ENCODE results near the gene PCLO. TPM values are rescaled to one million over a fixed set of nuclear protein-coding genes. Genes with fewer than 3 reads are reported as not detected.

The PCLO gene, protein sequence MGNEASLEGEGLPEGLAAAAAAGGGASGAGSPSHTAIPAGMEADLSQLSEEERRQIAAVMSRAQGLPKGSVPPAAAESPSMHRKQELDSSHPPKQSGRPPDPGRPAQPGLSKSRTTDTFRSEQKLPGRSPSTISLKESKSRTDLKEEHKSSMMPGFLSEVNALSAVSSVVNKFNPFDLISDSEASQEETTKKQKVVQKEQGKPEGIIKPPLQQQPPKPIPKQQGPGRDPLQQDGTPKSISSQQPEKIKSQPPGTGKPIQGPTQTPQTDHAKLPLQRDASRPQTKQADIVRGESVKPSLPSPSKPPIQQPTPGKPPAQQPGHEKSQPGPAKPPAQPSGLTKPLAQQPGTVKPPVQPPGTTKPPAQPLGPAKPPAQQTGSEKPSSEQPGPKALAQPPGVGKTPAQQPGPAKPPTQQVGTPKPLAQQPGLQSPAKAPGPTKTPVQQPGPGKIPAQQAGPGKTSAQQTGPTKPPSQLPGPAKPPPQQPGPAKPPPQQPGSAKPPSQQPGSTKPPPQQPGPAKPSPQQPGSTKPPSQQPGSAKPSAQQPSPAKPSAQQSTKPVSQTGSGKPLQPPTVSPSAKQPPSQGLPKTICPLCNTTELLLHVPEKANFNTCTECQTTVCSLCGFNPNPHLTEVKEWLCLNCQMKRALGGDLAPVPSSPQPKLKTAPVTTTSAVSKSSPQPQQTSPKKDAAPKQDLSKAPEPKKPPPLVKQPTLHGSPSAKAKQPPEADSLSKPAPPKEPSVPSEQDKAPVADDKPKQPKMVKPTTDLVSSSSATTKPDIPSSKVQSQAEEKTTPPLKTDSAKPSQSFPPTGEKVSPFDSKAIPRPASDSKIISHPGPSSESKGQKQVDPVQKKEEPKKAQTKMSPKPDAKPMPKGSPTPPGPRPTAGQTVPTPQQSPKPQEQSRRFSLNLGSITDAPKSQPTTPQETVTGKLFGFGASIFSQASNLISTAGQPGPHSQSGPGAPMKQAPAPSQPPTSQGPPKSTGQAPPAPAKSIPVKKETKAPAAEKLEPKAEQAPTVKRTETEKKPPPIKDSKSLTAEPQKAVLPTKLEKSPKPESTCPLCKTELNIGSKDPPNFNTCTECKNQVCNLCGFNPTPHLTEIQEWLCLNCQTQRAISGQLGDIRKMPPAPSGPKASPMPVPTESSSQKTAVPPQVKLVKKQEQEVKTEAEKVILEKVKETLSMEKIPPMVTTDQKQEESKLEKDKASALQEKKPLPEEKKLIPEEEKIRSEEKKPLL (N-terminal part only)
- 2.3 TPM for total RNA-seq
- 0.75 TPM for polyA plus RNA-seq
- long read RNA-seq, donor 1 = 0 reads
- long read RNA-seq, donor 2 = 0 reads
- long read RNA-seq, donor 3 = 0 reads
- long read RNA-seq, donor 4 = 0 reads
- long read RNA-seq, donor 5 = 0 reads
- long read RNA-seq, donor 6 = 0 reads
- long read RNA-seq, donor 7, partial matches to known transcripts = 0 of 1 reads
- long read RNA-seq, donor 7, other reads (novel, unspliced or antisense) = 0 of 1 reads
- long read RNA-seq, donor 8, partial matches to known transcripts = 0 of 1 reads
- long read RNA-seq, donor 8, other reads (novel, unspliced or antisense) = 0 of 1 reads
- long read RNA-seq, donor 9 = 0 reads
- long read RNA-seq, donor 10 = 0 reads

DNA sequence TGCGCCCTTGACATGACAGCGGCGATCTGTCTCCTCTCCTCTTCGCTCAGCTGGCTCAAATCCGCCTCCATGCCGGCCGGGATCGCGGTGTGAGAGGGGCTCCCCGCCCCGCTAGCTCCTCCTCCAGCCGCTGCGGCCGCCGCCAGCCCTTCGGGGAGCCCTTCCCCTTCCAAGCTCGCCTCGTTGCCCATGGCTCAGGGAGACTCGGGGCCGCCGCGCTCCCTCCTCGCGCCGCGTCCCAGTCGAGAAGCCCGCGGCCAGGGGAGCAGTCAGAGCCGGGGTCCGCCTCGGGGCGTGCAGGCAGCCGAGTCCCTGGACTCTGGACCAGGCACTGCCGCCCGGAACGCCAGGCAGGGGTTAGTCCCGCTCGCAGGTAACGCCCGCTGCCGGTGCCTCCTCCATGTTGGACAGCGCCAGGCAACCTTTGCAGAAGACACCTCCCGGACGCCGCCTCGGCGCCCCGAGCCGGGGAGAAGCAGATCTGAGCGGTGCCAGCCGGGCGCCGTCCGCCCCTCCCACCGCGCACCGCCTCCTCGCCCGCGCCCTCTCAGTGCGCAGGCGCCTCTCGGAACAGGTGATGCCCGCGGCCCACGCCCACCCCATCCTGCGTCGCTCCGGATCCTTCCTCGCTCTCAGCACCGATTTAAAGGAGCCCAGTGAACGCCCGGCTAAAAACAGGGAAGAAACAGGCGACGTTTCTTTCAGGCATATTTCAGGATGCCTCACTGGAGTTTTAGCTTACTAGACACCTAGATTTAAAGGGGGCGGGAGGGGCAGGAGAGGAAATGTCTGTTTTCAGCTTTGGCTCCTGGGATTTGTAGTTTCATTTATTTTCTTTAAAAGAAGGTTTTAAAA, at the start of gene PCLO:
TSS of gene PCLO (minus strand) at position 483 of the 855 bp plus-strand sequence. CDS start at position 191, 292 bp downstream.
- peak; percentile 11 to 78 (median 53) for DNase-seq (ENCODE audit: low read depth in 6 of 9, low spot score in 9 of 9)
- Histone ChIP-seq H3K9me3 (ENCODE audit: control insufficient read depth in 2 of 2, insufficient read depth in 1 of 2, low read length in 1 of 2) (no peaks in the 10 kb centered on the region), H3K4me3 (ENCODE audit: low read length in 2 of 2) (peak within 1 kb of the TSS; percentile 26 to 46), H3K4me1 (ENCODE audit: control insufficient read depth in 2 of 2, insufficient read depth in 2 of 2, low read length in 2 of 2) (peaks cover 3 to 7% of the 10 kb centered on the region in 2 donors), H3K27me3 (ENCODE audit: control insufficient read depth in 2 of 2, insufficient read depth in 1 of 2, low read length in 1 of 2) (peaks cover 2 to 16% of the 10 kb centered on the region in 2 donors), H3K36me3 (ENCODE audit: control insufficient read depth in 2 of 2, insufficient read depth in 2 of 2, low read length in 1 of 2) (no peaks in the 10 kb centered on the region), H3K27ac (ENCODE audit: low read depth in 1 of 2, low read length in 1 of 2) (no peak within 1 kb of the TSS)
- WGBS = under 1% methylated on average over 77 of the region's 77 CpGs

- Histone ChIP-seq H3K4me1 (ENCODE audit: control insufficient read depth in 2 of 2, insufficient read depth in 2 of 2, low read length in 2 of 2) (no peaks in the 10 kb centered on the region), H3K27ac (ENCODE audit: low read depth in 1 of 2, low read length in 1 of 2) (no peak overlapping the region), H3K9me3 (ENCODE audit: control insufficient read depth in 2 of 2, insufficient read depth in 1 of 2, low read length in 1 of 2) (no peaks in the 10 kb centered on the region), H3K27me3 (ENCODE audit: control insufficient read depth in 2 of 2, insufficient read depth in 1 of 2, low read length in 1 of 2) (no peaks in the 10 kb centered on the region), H3K4me3 (ENCODE audit: low read length in 2 of 2) (no peak overlapping the region), H3K36me3 (ENCODE audit: control insufficient read depth in 2 of 2, insufficient read depth in 2 of 2, low read length in 1 of 2) (no peaks in the 10 kb centered on the region)
- 92% methylated on average over 1 of the region's 1 CpG for WGBS
- DNase-seq (ENCODE audit: low read depth in 6 of 9, low spot score in 9 of 9) = no peak
Observed at GRCh38 chr7:83211685-83212084, 49.0 kb upstream of the PCLO start.

- H3K9me3 ChIP-seq (ENCODE audit: control insufficient read depth in 2 of 2, insufficient read depth in 1 of 2, low read length in 1 of 2) = no peaks in the 10 kb centered on the region
- H3K4me1 ChIP-seq (ENCODE audit: control insufficient read depth in 2 of 2, insufficient read depth in 2 of 2, low read length in 2 of 2) = no peaks in the 10 kb centered on the region
- H3K27ac ChIP-seq (ENCODE audit: low read depth in 1 of 2, low read length in 1 of 2) = no peak overlapping the region
- no peak overlapping the region for H3K4me3 ChIP-seq (ENCODE audit: low read length in 2 of 2)
- no peaks in the 10 kb centered on the region for H3K36me3 ChIP-seq (ENCODE audit: control insufficient read depth in 2 of 2, insufficient read depth in 2 of 2, low read length in 1 of 2)
- 86% methylated on average over 3 of the region's 3 CpGs for WGBS
- no peaks in the 10 kb centered on the region for H3K27me3 ChIP-seq (ENCODE audit: control insufficient read depth in 2 of 2, insufficient read depth in 1 of 2, low read length in 1 of 2)
- no peak for DNase-seq (ENCODE audit: low read depth in 6 of 9, low spot score in 9 of 9)
Observed at GRCh38 chr7:83210479-83210878, 47.8 kb upstream of the PCLO start.

GRCh38 chr7:83204715-83205114, 42.0 kb upstream of the PCLO start:
- H3K4me3 ChIP-seq (ENCODE audit: low read length in 2 of 2) = no peak overlapping the region
- no peaks in the 10 kb centered on the region for H3K9me3 ChIP-seq (ENCODE audit: control insufficient read depth in 2 of 2, insufficient read depth in 1 of 2, low read length in 1 of 2)
- no peaks in the 10 kb centered on the region for H3K4me1 ChIP-seq (ENCODE audit: control insufficient read depth in 2 of 2, insufficient read depth in 2 of 2, low read length in 2 of 2)
- no peak for DNase-seq (ENCODE audit: low read depth in 6 of 9, low spot score in 9 of 9)
- H3K36me3 ChIP-seq (ENCODE audit: control insufficient read depth in 2 of 2, insufficient read depth in 2 of 2, low read length in 1 of 2) = no peaks in the 10 kb centered on the region
- 95% methylated on average over 2 of the region's 2 CpGs for WGBS
- H3K27me3 ChIP-seq (ENCODE audit: control insufficient read depth in 2 of 2, insufficient read depth in 1 of 2, low read length in 1 of 2) = no peaks in the 10 kb centered on the region
- H3K27ac ChIP-seq (ENCODE audit: low read depth in 1 of 2, low read length in 1 of 2) = no peak overlapping the region

DNA sequence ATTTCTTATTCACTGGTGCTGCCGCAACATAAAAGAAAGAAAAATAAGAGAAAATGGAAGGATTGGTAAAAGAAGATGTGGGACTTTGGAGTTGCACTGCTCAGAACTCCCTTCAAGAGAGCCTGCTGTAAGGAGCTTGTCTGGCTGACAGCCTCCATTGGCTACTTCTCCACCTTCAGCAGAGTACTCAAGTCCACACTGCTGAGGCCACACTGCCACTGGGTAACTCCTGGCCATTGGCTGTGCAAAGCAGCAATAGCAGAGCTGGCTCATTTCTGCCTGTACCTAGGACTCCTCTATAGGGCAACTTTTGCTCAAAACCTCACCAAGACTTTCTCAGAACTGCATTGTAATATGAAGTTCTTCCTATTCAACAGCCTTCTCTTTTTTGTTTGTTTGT, 38.7 kb upstream of the PCLO start:
- Histone ChIP-seq H3K27ac (ENCODE audit: low read depth in 1 of 2, low read length in 1 of 2) (no peak overlapping the region), H3K27me3 (ENCODE audit: control insufficient read depth in 2 of 2, insufficient read depth in 1 of 2, low read length in 1 of 2) (no peaks in the 10 kb centered on the region), H3K4me1 (ENCODE audit: control insufficient read depth in 2 of 2, insufficient read depth in 2 of 2, low read length in 2 of 2) (no peaks in the 10 kb centered on the region), H3K4me3 (ENCODE audit: low read length in 2 of 2) (no peak overlapping the region), H3K9me3 (ENCODE audit: control insufficient read depth in 2 of 2, insufficient read depth in 1 of 2, low read length in 1 of 2) (no peaks in the 10 kb centered on the region), H3K36me3 (ENCODE audit: control insufficient read depth in 2 of 2, insufficient read depth in 2 of 2, low read length in 1 of 2) (no peaks in the 10 kb centered on the region)
- WGBS = 98% methylated on average over 1 of the region's 1 CpG
- no peak for DNase-seq (ENCODE audit: low read depth in 6 of 9, low spot score in 9 of 9)

DNA sequence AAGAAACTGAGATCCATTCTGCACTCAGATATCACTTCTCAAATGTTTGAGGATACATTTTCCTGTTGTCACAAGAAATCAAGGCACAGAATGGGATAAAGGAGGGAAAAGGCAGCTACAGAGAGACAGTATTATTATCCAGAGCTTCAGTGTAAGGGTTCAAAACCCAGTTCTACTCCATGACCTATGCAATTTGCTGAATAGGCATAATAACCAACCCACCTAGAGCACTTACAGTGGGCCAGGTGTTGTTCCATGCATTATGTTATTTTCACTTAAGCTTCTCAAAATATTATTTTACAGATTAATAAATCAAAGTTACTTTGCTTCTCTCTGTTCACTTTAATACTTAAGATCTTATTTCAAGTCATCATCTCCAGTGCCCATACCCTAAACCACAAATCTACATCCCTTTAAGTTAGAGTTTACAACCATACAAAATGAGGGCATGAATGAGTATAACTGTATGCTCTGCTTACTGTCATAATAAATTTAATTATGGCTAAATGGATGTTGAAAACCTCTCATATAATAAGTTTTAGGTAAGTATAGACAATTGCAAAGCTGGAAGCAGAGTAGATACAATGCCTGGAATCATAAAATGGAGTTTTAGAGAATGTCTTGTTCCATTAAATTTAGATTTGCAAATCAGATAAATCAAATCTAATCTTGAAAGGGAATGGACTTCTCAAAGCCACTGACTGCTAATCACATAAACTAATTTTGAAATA, 28.1 kb upstream of the PCLO start:
- H3K9me3 ChIP-seq (ENCODE audit: control insufficient read depth in 2 of 2, insufficient read depth in 1 of 2, low read length in 1 of 2) = no peaks in the 10 kb centered on the region
- DNase-seq (ENCODE audit: low read depth in 6 of 9, low spot score in 9 of 9) = no peak
- no peak overlapping the region for H3K27ac ChIP-seq (ENCODE audit: low read depth in 1 of 2, low read length in 1 of 2)
- H3K36me3 ChIP-seq (ENCODE audit: control insufficient read depth in 2 of 2, insufficient read depth in 2 of 2, low read length in 1 of 2) = no peaks in the 10 kb centered on the region
- no peaks in the 10 kb centered on the region for H3K4me1 ChIP-seq (ENCODE audit: control insufficient read depth in 2 of 2, insufficient read depth in 2 of 2, low read length in 2 of 2)
- H3K27me3 ChIP-seq (ENCODE audit: control insufficient read depth in 2 of 2, insufficient read depth in 1 of 2, low read length in 1 of 2) = no peaks in the 10 kb centered on the region
- no peak overlapping the region for H3K4me3 ChIP-seq (ENCODE audit: low read length in 2 of 2)

DNA sequence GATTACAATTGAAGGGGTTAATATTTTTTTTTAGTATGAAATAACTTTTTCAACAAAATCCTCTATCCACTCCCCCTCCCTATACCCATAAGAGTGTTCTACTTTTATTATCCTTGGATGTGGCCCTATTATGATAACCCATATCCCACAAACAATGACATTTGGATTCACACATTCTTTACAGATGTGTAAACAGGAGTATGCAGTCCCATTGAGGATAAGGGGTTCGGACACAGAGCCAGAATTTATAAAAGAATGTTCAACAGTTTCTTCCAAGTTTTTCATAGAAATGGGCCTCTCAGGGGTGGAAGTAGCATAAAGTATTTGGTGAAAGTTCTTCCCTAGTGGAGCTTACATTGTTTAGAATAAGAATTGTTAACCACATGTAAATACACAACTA, 16.1 kb upstream of the PCLO start:
- DNase-seq (ENCODE audit: low read depth in 6 of 9, low spot score in 9 of 9) = no peak
- no peaks in the 10 kb centered on the region for H3K27me3 ChIP-seq (ENCODE audit: control insufficient read depth in 2 of 2, insufficient read depth in 1 of 2, low read length in 1 of 2)
- H3K27ac ChIP-seq (ENCODE audit: low read depth in 1 of 2, low read length in 1 of 2) = no peak overlapping the region
- 87% methylated on average over 1 of the region's 1 CpG for WGBS
- H3K4me3 ChIP-seq (ENCODE audit: low read length in 2 of 2) = no peak overlapping the region
- H3K36me3 ChIP-seq (ENCODE audit: control insufficient read depth in 2 of 2, insufficient read depth in 2 of 2, low read length in 1 of 2) = no peaks in the 10 kb centered on the region
- H3K4me1 ChIP-seq (ENCODE audit: control insufficient read depth in 2 of 2, insufficient read depth in 2 of 2, low read length in 2 of 2) = no peaks in the 10 kb centered on the region
- H3K9me3 ChIP-seq (ENCODE audit: control insufficient read depth in 2 of 2, insufficient read depth in 1 of 2, low read length in 1 of 2) = peaks cover 0 to 8% of the 10 kb centered on the region in 2 donors
